Right cardiac atrium (tissue), 5 donors: ENCODE results near the gene ATG16L2. TPM values are rescaled to one million over a fixed set of nuclear protein-coding genes. Genes with fewer than 3 reads are reported as not detected.

Experiments used
- ATAC-seq, 2 donors: fragments of 200-7000 bp; cut with Tn5 transposase; one replicate each; pipeline versions ENCODE4 v1.8.0 to v1.9.1; 2020; ENCODE audit warnings: moderate library complexity in 2 of 2, mild to moderate bottlenecking in 1 of 2
- DNase-seq, 3 donors: peaks; one replicate each; pipeline ENCODE4 v3.0.0-alpha.2; 2020
- H3K27ac ChIP-seq: one replicate; pipeline ENCODE4 v1.5.1; 2013; ENCODE audit warnings: mild to moderate bottlenecking, low read length, control low read depth, moderate library complexity
- H3K27me3 ChIP-seq: one replicate; pipeline ENCODE4 v1.6.1; 2013; ENCODE audit not compliant: control insufficient read depth, insufficient read depth
- H3K4me1 ChIP-seq: one replicate; pipeline ENCODE4 v1.6.1; 2013; ENCODE audit warnings: low read length; ENCODE audit not compliant: control insufficient read depth, insufficient read depth
- H3K4me3 ChIP-seq: one replicate; pipeline ENCODE4 v1.5.1; 2013; ENCODE audit warnings: low read length, control low read depth
- H3K9me3 ChIP-seq: one replicate; pipeline ENCODE4 v1.6.1; 2013; ENCODE audit warnings: low read length; ENCODE audit not compliant: control insufficient read depth
- WGBS: extraction: QIAGEN DNeasy Blood & Tissue Kit; methylation state at CpG from one replicate; pipeline ENCODE4 v1.1.7; 2013; 5-methylcytosine and 5-hydroxymethylcytosine counted together
- intact Hi-C, 4 donors: fragments of 100-400 bp; cut with DNase I; formaldehyde crosslinking; loops; one replicate each; pipeline versions ENCODE4 v1.11.0 to v1.14.0; 2022 to 2023
- polyA plus RNA-seq: library from polyadenylated mRNA; stranded (reverse); fragments of 200-250 nt; gene quantifications from one replicate; pipeline ENCODE4 v1.2.3, GENCODE V29; 2013
- total RNA-seq, 4 donors: library from RNA; stranded (reverse); fragmentation: NEBNext Ultra II Directional; extraction: Animal tissue kit (Norgen Biotek cat#: 25700); gene quantifications; one replicate each; pipeline ENCODE4 v1.2.1, GENCODE V29; 2021
- donor health status: healthy with polysubstance abuse.
- donor health status: DM: no; HTN: yes; CAD: no.
- donor health status: DM: no; HTN: no; CAD: no.
- donor health status: DM: no; HTN: yes; CAD: no; lungs with severe emphysema.
- donor health status: DM: yes; HTN: yes; CAD: no.

Gene ATG16L2
- total and polyA plus RNA-seq, 5 donors, result 11.9 to 23.9 (median 19.1) TPM

- Histone ChIP-seq H3K9me3 (no peaks in the 10 kb centered on the region), H3K27ac (no peak overlapping the region), H3K27me3 (no peaks in the 10 kb centered on the region), H3K4me1 (peaks cover 11% of the 10 kb centered on the region), H3K4me3 (peak overlapping the region; percentile 94)
- 23% methylated on average over 17 of the region's 17 CpGs for WGBS
- peak in 1 of 2 donors; percentile 10 for ATAC-seq
- no peak for DNase-seq
- intact Hi-C loops, result no loop called here
Observed at GRCh38 chr11:72781063-72781312, 33.2 kb upstream of the ATG16L2 start.

- Histone ChIP-seq H3K9me3 (no peaks in the 10 kb centered on the region), H3K4me1 (peaks cover 8% of the 10 kb centered on the region), H3K27me3 (no peaks in the 10 kb centered on the region), H3K4me3 (peak overlapping the region; percentile 94), H3K27ac (no peak overlapping the region)
- ATAC-seq, result peak; percentile 17 to 34
- DNase-seq, result peak in 2 of 3 donors; percentile 75 to 78
- 1% methylated on average over 89 of the region's 89 CpGs for whole genome bisulfite sequencing
- intact Hi-C loops, result no loop called here
Observed at GRCh38 chr11:72781313-72782080, 32.7 kb upstream of the ATG16L2 start.

- peak in 1 of 3 donors; percentile 41 for DNase-seq
- Histone ChIP-seq H3K9me3 (no peaks in the 10 kb centered on the region), H3K4me1 (peaks cover 2% of the 10 kb centered on the region), H3K27me3 (no peaks in the 10 kb centered on the region), H3K27ac (no peak overlapping the region), H3K4me3 (peak overlapping the region; percentile 94)
- ATAC-seq, result no peak
- intact Hi-C loops, result no loop called here
- 55% methylated on average over 14 of the region's 14 CpGs for WGBS
Observed at GRCh38 chr11:72782081-72782920, 31.9 kb upstream of the ATG16L2 start.

GRCh38 chr11:72783144-72783905 lies 30.9 kb upstream of the ATG16L2 start:
- Histone ChIP-seq H3K4me1 (no peaks in the 10 kb centered on the region), H3K9me3 (no peaks in the 10 kb centered on the region), H3K4me3 (no peak overlapping the region), H3K27ac (no peak overlapping the region), H3K27me3 (no peaks in the 10 kb centered on the region)
- intact Hi-C loops, result no loop called here
- DNase-seq (no peak), ATAC-seq (no peak)
- WGBS, result 88% methylated on average over 2 of the region's 2 CpGs

GRCh38 chr11:72784662-72785061 lies 29.5 kb upstream of the ATG16L2 start:
- intact Hi-C loops, result no loop called here
- Histone ChIP-seq H3K4me3 (no peak overlapping the region), H3K9me3 (no peaks in the 10 kb centered on the region), H3K27me3 (no peaks in the 10 kb centered on the region), H3K27ac (no peak overlapping the region), H3K4me1 (peaks cover 3% of the 10 kb centered on the region)
- ATAC-seq, result no peak
- WGBS, result 87% methylated on average over 10 of the region's 10 CpGs
- peak in 1 of 3 donors; percentile 26 for DNase-seq

- Histone ChIP-seq H3K27me3 (no peaks in the 10 kb centered on the region), H3K4me3 (no peak overlapping the region), H3K27ac (no peak overlapping the region), H3K9me3 (no peaks in the 10 kb centered on the region), H3K4me1 (peaks cover 3% of the 10 kb centered on the region)
- ATAC-seq, result no peak
- DNase-seq, result peak in 1 of 3 donors; percentile 7
- 89% methylated on average over 8 of the region's 8 CpGs for WGBS
- intact Hi-C loops, result no loop called here
Observed at GRCh38 chr11:72786305-72787215, 27.7 kb upstream of the ATG16L2 start.

- DNase-seq (peak in 1 of 3 donors; percentile 37), ATAC-seq (no peak)
- H3K27me3 ChIP-seq, result no peaks in the 10 kb centered on the region
- H3K27ac ChIP-seq, result no peak overlapping the region
- peaks cover 3% of the 10 kb centered on the region for H3K4me1 ChIP-seq
- intact Hi-C loops, result no loop called here
- WGBS, result 59% methylated on average over 16 of the region's 16 CpGs
- H3K4me3 ChIP-seq, result no peak overlapping the region
- H3K9me3 ChIP-seq, result no peaks in the 10 kb centered on the region
Observed at GRCh38 chr11:72787216-72788104, 26.8 kb upstream of the ATG16L2 start.

GRCh38 chr11:72788241-72788640 lies 26.0 kb upstream of the ATG16L2 start:
- no peak for ATAC-seq
- Histone ChIP-seq H3K27me3 (no peaks in the 10 kb centered on the region), H3K27ac (no peak overlapping the region), H3K9me3 (no peaks in the 10 kb centered on the region), H3K4me3 (no peak overlapping the region), H3K4me1 (peaks cover 3% of the 10 kb centered on the region)
- DNase-seq, result no peak
- intact Hi-C loops, result no loop called here
- WGBS, result 72% methylated on average over 7 of the region's 7 CpGs

- H3K4me1 ChIP-seq, result peaks cover 6% of the 10 kb centered on the region
- ATAC-seq, result peak in 1 of 2 donors; percentile 3
- DNase-seq, result peak in 2 of 3 donors; percentile 63 to 65
- H3K9me3 ChIP-seq, result no peaks in the 10 kb centered on the region
- H3K27me3 ChIP-seq, result no peaks in the 10 kb centered on the region
- intact Hi-C loops, result loop anchor here in 2 of 4 donors (5.0 kb wide), 1 partner anchor 62 kb away; no protein-coding TSS in a partner anchor
- no peak overlapping the region for H3K4me3 ChIP-seq
- 40% methylated on average over 10 of the region's 10 CpGs for WGBS
- peak overlapping the region; percentile 56 for H3K27ac ChIP-seq
Observed at GRCh38 chr11:72789493-72790131, 24.6 kb upstream of the ATG16L2 start.
